Tibial nerve (tissue), 3 donors: Measurements from ENCODE around the gene NTM.

Source experiments
- POLR2A ChIP-seq, 2 donors: fragments of 450-650 bp; IDR thresholded peaks; one replicate each; pipeline ENCODE4 v1.6.1; 2017; ENCODE audit warnings: antibody characterized with exemption in 2 of 2, mild to moderate bottlenecking in 2 of 2, moderate library complexity in 2 of 2
- TF ChIP-seq, protein P1 (sequence below), 5 experiments: fragments of 200-600 bp in 3 of 5; fragments of 450-650 bp in 2 of 5; sonication (generic) in 3 of 5; IDR thresholded peaks; one replicate each; pipeline ENCODE4 v1.5.1; 2016 to 2019; ENCODE audit warnings: antibody characterized with exemption in 5 of 5, mild to moderate bottlenecking in 3 of 5, moderate library complexity in 2 of 5

DNA sequence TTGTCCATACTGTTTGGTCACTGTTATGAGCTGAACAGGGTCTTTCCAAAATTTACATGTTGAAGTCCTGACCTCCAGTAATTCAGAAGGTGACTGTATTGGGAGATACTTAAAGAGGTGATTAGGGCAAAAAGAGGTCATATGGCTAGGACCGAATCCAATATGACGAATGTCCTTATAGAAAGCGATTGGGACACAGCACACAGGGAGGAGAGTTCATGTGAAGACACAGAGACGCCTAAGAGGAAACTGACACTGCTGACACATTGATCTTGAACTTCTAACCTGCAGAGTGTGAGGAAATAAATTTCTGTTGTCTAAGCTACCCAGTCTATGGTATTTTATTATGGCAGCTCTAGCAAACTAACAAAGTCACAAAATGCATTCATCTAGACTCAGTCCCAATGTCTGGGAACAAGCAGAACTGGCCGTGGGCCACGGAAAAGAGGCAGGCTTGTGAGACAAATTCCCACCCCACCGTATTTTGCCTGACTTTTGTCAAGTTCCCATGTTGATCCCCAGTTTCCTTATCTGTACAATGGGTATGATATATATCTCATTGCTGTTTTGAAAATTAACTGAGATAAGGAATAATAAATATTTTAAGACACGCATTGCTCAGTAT is 295.0 kb downstream of the NTM start:
- TF ChIP-seq, protein P1, sequence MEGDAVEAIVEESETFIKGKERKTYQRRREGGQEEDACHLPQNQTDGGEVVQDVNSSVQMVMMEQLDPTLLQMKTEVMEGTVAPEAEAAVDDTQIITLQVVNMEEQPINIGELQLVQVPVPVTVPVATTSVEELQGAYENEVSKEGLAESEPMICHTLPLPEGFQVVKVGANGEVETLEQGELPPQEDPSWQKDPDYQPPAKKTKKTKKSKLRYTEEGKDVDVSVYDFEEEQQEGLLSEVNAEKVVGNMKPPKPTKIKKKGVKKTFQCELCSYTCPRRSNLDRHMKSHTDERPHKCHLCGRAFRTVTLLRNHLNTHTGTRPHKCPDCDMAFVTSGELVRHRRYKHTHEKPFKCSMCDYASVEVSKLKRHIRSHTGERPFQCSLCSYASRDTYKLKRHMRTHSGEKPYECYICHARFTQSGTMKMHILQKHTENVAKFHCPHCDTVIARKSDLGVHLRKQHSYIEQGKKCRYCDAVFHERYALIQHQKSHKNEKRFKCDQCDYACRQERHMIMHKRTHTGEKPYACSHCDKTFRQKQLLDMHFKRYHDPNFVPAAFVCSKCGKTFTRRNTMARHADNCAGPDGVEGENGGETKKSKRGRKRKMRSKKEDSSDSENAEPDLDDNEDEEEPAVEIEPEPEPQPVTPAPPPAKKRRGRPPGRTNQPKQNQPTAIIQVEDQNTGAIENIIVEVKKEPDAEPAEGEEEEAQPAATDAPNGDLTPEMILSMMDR (IDR thresholded peaks at IDR 0.05), result no peak
- TF ChIP-seq POLR2A (IDR thresholded peaks at IDR 0.05), result no peak
